GM18519 (cell line): ENCODE data around the gene LYSMD4.
A peak's percentile ranks its signal among the peaks of the same experiment; 100 is the strongest.

Experiments
- ATAC-seq: cut with Tn5 transposase; IDR thresholded peaks from one replicate; pipeline ENCODE4 v1.9.1; 2021; ENCODE audit warnings: mild to moderate bottlenecking, moderate library complexity; ENCODE audit not compliant: unreplicated experiment, low FRiP score

Gene LYSMD4

GRCh38 chr15:99707473-99708270 is 25.6 kb downstream of the LYSMD4 start:
- ATAC-seq, result no peak

GRCh38 chr15:99706557-99707303 is 26.5 kb downstream of the LYSMD4 start:
- no peak for ATAC-seq

DNA sequence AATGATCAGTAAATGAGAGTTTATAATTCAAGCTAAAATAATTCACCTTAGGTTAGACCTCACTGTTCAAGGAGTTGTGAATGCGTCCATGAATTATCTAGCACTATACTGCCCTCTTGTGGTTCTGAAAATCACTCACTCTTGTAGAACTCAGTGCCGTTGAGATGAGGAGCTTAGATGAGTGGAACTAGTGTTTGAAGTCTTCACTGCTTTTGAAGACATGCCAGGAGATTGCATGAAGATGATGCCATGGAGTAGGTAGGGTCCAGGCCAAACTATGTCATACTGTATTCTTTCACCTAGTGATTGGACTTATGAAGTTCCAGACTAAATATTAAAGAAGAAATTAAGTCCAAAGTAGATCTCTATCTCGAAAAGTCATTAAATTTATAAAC is 28.8 kb downstream of the LYSMD4 start:
- peak; percentile 53 for ATAC-seq

- ATAC-seq, result peak; percentile 64
Observed at GRCh38 chr15:99703603-99704443, 29.4 kb downstream of the LYSMD4 start.

- no peak for ATAC-seq
Observed at GRCh38 chr15:99702895-99703602, 30.2 kb downstream of the LYSMD4 start.

- no peak for ATAC-seq
Observed at GRCh38 chr15:99696096-99696495, 37.1 kb downstream of the LYSMD4 start.

GRCh38 chr15:99692825-99693224 is 40.4 kb downstream of the LYSMD4 start:
- no peak for ATAC-seq

GRCh38 chr15:99686290-99686689 is 46.9 kb downstream of the LYSMD4 start:
- ATAC-seq, result no peak

- ATAC-seq, result no peak
Observed at GRCh38 chr15:99683000-99683670, 50.1 kb downstream of the LYSMD4 start.

DNA sequence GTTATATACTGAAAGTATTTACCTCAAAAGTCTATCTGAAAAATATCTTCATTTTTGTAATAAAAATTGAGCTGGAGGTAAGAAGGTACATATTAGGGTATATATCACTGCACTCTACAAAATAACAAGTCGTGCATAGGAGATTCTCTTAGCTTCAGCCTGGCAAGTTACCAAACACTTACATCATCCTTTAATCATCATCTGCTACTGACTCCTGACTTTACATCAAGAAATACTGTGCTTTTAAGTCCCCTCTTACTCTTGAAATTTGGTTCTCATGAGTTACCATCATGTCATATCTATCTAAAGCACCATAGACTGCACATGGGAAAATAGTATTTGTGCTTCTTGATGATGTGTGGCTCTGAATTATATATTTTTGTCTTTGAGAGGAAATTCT is 50.8 kb downstream of the LYSMD4 start:
- no peak for ATAC-seq

DNA sequence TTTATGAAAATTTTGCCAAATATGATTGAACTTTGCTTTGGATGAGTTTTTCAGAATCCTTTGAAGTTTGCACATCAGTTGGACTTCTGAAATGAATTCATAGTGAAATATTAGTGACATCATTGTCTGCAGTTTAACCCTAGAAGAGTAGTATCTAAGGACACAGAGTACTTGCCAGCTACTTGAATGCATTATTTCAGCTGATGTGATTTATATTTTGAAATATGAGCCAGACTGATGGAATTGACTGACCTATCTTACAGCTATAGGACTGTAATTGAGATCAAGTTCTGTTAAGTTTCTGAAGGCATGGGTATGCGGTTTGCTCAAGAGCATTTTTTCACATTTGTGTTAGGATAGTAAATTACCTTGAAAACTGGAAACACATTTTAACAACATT is 51.2 kb downstream of the LYSMD4 start:
- no peak for ATAC-seq

DNA sequence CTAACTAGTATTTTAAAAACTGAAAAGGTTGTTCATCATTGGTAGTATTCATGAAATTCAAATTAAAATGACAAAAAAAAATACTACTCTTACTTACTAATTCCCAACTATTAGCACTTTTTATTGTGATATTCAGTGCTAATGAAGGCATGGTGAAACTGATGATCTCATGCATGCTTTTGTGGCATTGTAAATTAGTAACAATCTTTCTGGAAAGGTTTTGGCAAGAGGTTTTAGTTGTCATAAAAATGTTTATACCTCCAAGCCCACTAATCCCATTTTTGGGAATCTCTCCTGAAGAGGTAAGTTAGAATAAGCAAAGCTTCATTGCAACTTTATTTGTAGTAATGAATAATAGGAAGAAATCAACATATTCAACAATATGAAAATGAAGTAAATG is 53.0 kb downstream of the LYSMD4 start:
- ATAC-seq, result no peak

DNA sequence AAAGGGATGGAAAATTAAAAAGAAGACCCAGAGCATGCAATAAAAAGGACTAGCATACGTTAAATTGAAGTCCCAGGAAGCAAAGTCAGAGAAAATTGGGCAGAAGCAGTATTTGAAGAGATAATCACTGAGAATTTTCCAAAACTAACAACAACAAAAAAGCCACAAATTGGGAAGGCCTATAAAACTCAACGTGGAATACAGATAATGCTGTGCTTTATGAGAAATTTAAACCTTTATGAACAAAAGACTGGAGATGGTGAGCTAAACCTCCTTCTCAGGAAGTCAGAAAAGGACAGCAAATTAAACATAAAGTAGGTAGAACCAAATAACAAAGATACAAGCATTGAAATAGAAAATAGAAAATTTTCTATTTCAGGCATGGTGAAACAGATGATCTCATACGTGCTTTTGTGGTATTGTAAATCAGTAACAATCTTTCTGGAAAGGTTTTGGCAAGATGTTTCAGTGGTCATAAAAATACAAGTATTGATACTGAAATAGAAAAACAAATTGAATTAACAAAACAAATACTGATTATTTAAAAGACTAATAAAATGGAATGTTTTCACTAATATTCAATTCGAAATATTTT is 55.6 kb downstream of the LYSMD4 start:
- ATAC-seq, result peak; percentile 45
